GM23338 (cell line): ENCODE data around the gene TMEM98. TPM values are rescaled to one million over a fixed set of nuclear protein-coding genes. Genes with fewer than 3 reads are reported as not detected.
"Not testable (repeated sequence)": the region's sequence is repeated elsewhere in the genome, so short reads cannot be mapped to it uniquely, and the experiment has no call there.

Experiments
- ATAC-seq: fragments of 200-7000 bp; cut with Tn5 transposase; 3 replicates; pipeline ENCODE4 v1.9.1; 2020
- DNase-seq: peaks from one replicate; pipeline ENCODE4 v3.0.0-alpha.2; 2015; ENCODE audit warnings: low spot score
- H2AFZ ChIP-seq: fragments of 200-600 bp; sonication (generic); 2 replicates; pipeline ENCODE4 v1.8.0; 2016; ENCODE audit warnings: antibody characterized with exemption, mild to moderate bottlenecking, moderate library complexity
- H3F3A ChIP-seq: fragments of 200-600 bp; sonication (generic); replicated peaks from 2 replicates; pipeline ENCODE4 v1.8.0; 2017; ENCODE audit warnings: antibody characterized with exemption, mixed run types, low read depth
- H3K27ac ChIP-seq: fragments of 200-600 bp; sonication (generic); 2 replicates; pipeline ENCODE4 v1.6.1; 2016; ENCODE audit warnings: low read depth
- H3K27me3 ChIP-seq: fragments of 200-600 bp; sonication (generic); 2 replicates; pipeline ENCODE4 v1.8.0; 2016; ENCODE audit warnings: mild to moderate bottlenecking, mixed run types, moderate library complexity; ENCODE audit not compliant: insufficient read depth
- H3K36me3 ChIP-seq: fragments of 200-600 bp; sonication (generic); 2 replicates; pipeline ENCODE4 v1.8.0; 2016; ENCODE audit warnings: mild to moderate bottlenecking; ENCODE audit not compliant: insufficient read depth
- H3K4me1 ChIP-seq: fragments of 200-600 bp; sonication (generic); 2 replicates; pipeline ENCODE4 v1.8.0; 2016; ENCODE audit warnings: mild to moderate bottlenecking, moderate library complexity; ENCODE audit not compliant: insufficient read depth
- H3K4me2 ChIP-seq: fragments of 200-600 bp; sonication (generic); 2 replicates; pipeline ENCODE4 v1.7.1; 2017; ENCODE audit warnings: mixed run types
- H3K4me3 ChIP-seq: fragments of 200-600 bp; sonication (generic); 2 replicates; pipeline ENCODE4 v1.6.1; 2016; ENCODE audit warnings: mixed run types
- H3K79me2 ChIP-seq: fragments of 200-600 bp; sonication (generic); replicated peaks from 2 replicates; pipeline ENCODE4 v1.8.0; 2017; ENCODE audit warnings: mild to moderate bottlenecking; ENCODE audit not compliant: insufficient read depth
- H3K9me2 ChIP-seq: fragments of 200-600 bp; sonication (generic); 2 replicates; pipeline ENCODE4 v1.8.0; 2017; ENCODE audit not compliant: insufficient read depth
- H4K20me1 ChIP-seq: fragments of 200-600 bp; sonication (generic); replicated peaks from 2 replicates; pipeline ENCODE4 v1.8.0; 2017; ENCODE audit warnings: mild to moderate bottlenecking; ENCODE audit not compliant: insufficient read depth
- H3K27ac Mint-ChIP-seq: 2 replicates; pipeline ENCODE4 v1.8.0; 2020; ENCODE audit warnings: inconsistent platforms, mild to moderate bottlenecking, moderate library complexity, mixed read lengths
- H3K27me3 Mint-ChIP-seq: 3 replicates; pipeline ENCODE4 v1.8.0; 2022; ENCODE audit warnings: low read depth, mild to moderate bottlenecking, moderate library complexity, mixed read lengths, inconsistent platforms; ENCODE audit not compliant: insufficient read depth, poor library complexity
- H3K36me3 Mint-ChIP-seq: 3 replicates; pipeline ENCODE4 v1.8.0; 2021; ENCODE audit warnings: low read depth, mild to moderate bottlenecking, inconsistent platforms, moderate library complexity, mixed read lengths
- H3K4me1 Mint-ChIP-seq: 3 replicates; pipeline ENCODE4 v1.8.0; 2020; ENCODE audit warnings: mild to moderate bottlenecking, inconsistent platforms, mixed read lengths
- H3K4me3 Mint-ChIP-seq: 3 replicates; pipeline ENCODE4 v1.8.0; 2021; ENCODE audit warnings: moderate library complexity, mild to moderate bottlenecking, inconsistent platforms, mixed read lengths
- H3K9me3 Mint-ChIP-seq: 3 replicates; pipeline ENCODE4 v1.8.0; 2020; ENCODE audit warnings: moderate library complexity, mild to moderate bottlenecking, inconsistent platforms, mixed read lengths
- ETS1 ChIP-seq: IDR thresholded peaks from 2 replicates; pipeline ENCODE4 v1.6.1; 2016; ENCODE audit warnings: antibody characterized with exemption
- JUNB ChIP-seq: IDR thresholded peaks from one replicate; pipeline ENCODE4 v1.6.1; 2016; ENCODE audit warnings: antibody characterized with exemption; ENCODE audit not compliant: unreplicated experiment
- NANOG ChIP-seq: IDR thresholded peaks from 2 replicates; pipeline ENCODE4 v1.6.1; 2016; ENCODE audit warnings: antibody characterized with exemption, borderline replicate concordance
- POLR2AphosphoS5 ChIP-seq: IDR thresholded peaks from 2 replicates; pipeline ENCODE4 v1.6.1; 2016; ENCODE audit warnings: antibody characterized with exemption, low read depth
- REST ChIP-seq: IDR thresholded peaks from one replicate; pipeline ENCODE4 v1.6.1; 2018; ENCODE audit warnings: antibody characterized with exemption; ENCODE audit not compliant: unreplicated experiment
- STAT1 ChIP-seq: IDR thresholded peaks from one replicate; pipeline ENCODE4 v1.6.1; 2016; ENCODE audit warnings: antibody characterized with exemption; ENCODE audit not compliant: unreplicated experiment
- ZNF114 ChIP-seq: fragments of 250-450 bp; sonication (Bioruptor Pico); IDR thresholded peaks from 2 replicates; pipeline ENCODE4 v1.5.0; 2020; ENCODE audit warnings: mild to moderate bottlenecking, moderate library complexity
- ZNF331 ChIP-seq: fragments of 250-450 bp; sonication (Bioruptor Pico); IDR thresholded peaks from 2 replicates; pipeline ENCODE4 v1.5.0; 2020; ENCODE audit warnings: low read depth, mild to moderate bottlenecking, moderate library complexity
- polyA plus RNA-seq: library from polyadenylated mRNA; unstranded; fragments of >200 nt; fragmentation: Nextera tagmentation; extraction: Ambion mirVana; gene quantifications from 2 replicates; pipeline ENCODE4 v1.2.1, GENCODE V29; 2016
- total RNA-seq: library from RNA; depleted of rRNA; stranded (reverse); fragments of >200 nt; shearing (Covaris generic); gene quantifications from 2 replicates; pipeline ENCODE4 v1.2.3, GENCODE V29; 2014

TMEM98 gene
- total and polyA plus RNA-seq, 2 experiments from 2014 or later = 60.4 to 94.8 TPM

GRCh38 chr17:32980230-32980629, 52.3 kb downstream of the TMEM98 start (continued):
- TF ChIP-seq REST (no peak), ZNF331 (CRISPR knock-in tag) (no peak), ZNF114 (CRISPR knock-in tag) (no peak), NANOG (no peak)

DNA sequence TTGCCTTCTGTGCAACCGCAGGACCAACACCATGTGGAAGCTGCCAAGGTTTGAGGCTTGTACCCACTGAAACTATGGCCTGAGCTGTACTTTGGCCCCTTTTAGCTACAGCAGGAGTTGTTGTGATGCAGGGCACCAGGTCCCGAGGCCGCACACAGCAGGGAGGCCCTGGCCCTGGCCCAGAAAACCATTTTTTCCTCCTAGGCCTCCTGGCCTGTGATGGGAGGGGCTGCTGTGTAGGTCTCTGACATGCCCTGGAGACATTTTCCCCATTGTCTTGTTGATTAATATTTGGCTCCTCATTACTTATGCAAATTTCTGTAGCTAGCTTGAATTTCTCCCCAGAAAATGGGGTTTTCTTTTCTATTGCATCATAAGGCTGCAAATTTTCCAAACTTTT, 53.7 kb downstream of the TMEM98 start:
- H3K79me2 ChIP-seq, H3K27ac ChIP-seq, H3K27me3 Mint-ChIP-seq, H3K27me3 ChIP-seq, ATAC-seq, H3K4me1 Mint-ChIP-seq, H3K4me2 ChIP-seq, DNase-seq, H4K20me1 ChIP-seq, H3K27ac Mint-ChIP-seq, H3K4me3 Mint-ChIP-seq, H3K36me3 ChIP-seq, H3K4me3 ChIP-seq, H3F3A ChIP-seq, H3K4me1 ChIP-seq, H3K9me2 ChIP-seq, H2AFZ ChIP-seq: not testable (repeated sequence)
- H3K36me3 Mint-ChIP-seq = peaks cover 15% of the 10 kb centered on the region
- peaks cover 50% of the 10 kb centered on the region for H3K9me3 Mint-ChIP-seq

- DNase-seq (no peak), ATAC-seq (no peak)
- Mint-ChIP-seq H3K4me1 (no peaks in the 10 kb centered on the region), H3K27me3 (peaks cover 7% of the 10 kb centered on the region), H3K27ac (no peak overlapping the region), H3K4me3 (no peak overlapping the region), H3K36me3 (peaks cover 24% of the 10 kb centered on the region), H3K9me3 (peaks cover 65% of the 10 kb centered on the region)
- H3K9me2 ChIP-seq = no peaks in the 10 kb centered on the region
- H3K79me2 ChIP-seq = no peaks in the 10 kb centered on the region
- H3K36me3 ChIP-seq = no peaks in the 10 kb centered on the region
- H4K20me1 ChIP-seq = no peaks in the 10 kb centered on the region
- no peaks in the 10 kb centered on the region for H3F3A ChIP-seq
- TF ChIP-seq STAT1 (no peak), POLR2AphosphoS5 (no peak), NANOG (no peak), ETS1 (no peak), ZNF114 (CRISPR knock-in tag) (no peak), JUNB (no peak)
- H3K4me2 ChIP-seq = no peak overlapping the region
- no peak overlapping the region for H3K27ac ChIP-seq
- H3K4me1 ChIP-seq = no peaks in the 10 kb centered on the region
- H3K4me3 ChIP-seq = no peak overlapping the region
- H2AFZ ChIP-seq = no peak overlapping the region
- H3K27me3 ChIP-seq = no peaks in the 10 kb centered on the region
Measured at GRCh38 chr17:32985050-32985756, 57.2 kb downstream of the TMEM98 start.

DNA sequence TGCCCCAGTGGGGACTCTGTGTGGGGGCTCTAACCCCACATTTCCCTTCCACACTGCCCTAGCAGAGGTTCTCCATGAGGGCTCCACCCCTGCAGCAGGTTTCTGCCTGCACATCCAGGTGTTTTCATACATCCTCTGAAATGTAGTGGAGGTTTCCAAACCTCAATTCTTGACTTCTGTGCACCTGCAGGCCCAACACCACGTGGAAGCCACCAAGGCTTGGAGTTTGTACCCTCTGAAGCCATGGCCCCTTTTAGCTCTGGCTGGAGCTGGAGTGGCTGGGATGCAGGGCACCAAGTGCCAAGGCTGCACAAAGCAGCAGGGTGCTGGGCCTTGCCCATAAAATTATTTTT, 59.5 kb downstream of the TMEM98 start:
- H3K4me1 Mint-ChIP-seq, H3F3A ChIP-seq, H3K9me2 ChIP-seq, ATAC-seq, H3K79me2 ChIP-seq, H3K27me3 Mint-ChIP-seq, H3K27me3 ChIP-seq, H3K4me3 ChIP-seq, H2AFZ ChIP-seq, H4K20me1 ChIP-seq, H3K4me2 ChIP-seq, H3K4me1 ChIP-seq, H3K27ac Mint-ChIP-seq, H3K36me3 ChIP-seq, H3K4me3 Mint-ChIP-seq, DNase-seq, H3K27ac ChIP-seq: not testable (repeated sequence)
- Mint-ChIP-seq H3K9me3 (peaks cover 49% of the 10 kb centered on the region), H3K36me3 (peaks cover 12% of the 10 kb centered on the region)

DNA sequence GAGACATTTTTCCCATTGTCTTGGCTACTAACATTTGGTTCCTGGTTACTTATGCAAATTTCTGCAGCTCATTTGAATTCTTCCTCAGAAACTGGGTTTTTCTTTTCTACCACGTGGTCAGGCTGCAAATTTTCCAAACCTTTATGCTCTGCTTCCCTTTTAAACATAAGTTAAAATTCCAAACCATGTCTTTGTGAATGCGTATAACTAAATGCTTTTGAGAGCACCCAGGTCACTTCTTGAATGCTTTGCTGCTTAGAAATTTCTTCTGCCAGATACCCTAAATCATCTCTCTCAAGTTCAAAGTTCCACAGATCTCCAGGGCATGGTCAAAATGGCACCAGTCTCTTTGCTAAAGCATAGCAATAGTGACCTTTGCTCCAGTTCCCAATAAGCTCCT, 59.9 kb downstream of the TMEM98 start:
- not testable (repeated sequence) for H3K36me3 ChIP-seq, H3K27me3 ChIP-seq, H3K27me3 Mint-ChIP-seq, H2AFZ ChIP-seq, H3K4me3 Mint-ChIP-seq, H3K4me3 ChIP-seq, H3K9me2 ChIP-seq, H3K79me2 ChIP-seq, H3F3A ChIP-seq, H4K20me1 ChIP-seq, H3K27ac Mint-ChIP-seq, H3K36me3 Mint-ChIP-seq, H3K4me1 Mint-ChIP-seq, H3K4me2 ChIP-seq, DNase-seq, H3K4me1 ChIP-seq, H3K27ac ChIP-seq, ATAC-seq
- H3K9me3 Mint-ChIP-seq = peaks cover 44% of the 10 kb centered on the region
